ENCODE results near the gene TCN2.

Gene TCN2

GRCh38 chr22:30578481-30578880 lies 28.5 kb upstream of the TCN2 start:
- TF ChIP-seq ZC3H10 (CRISPR knock-in tag; IDR thresholded peaks at IDR 0.05) = no peak
- no peak for TF ChIP-seq ARNTL (CRISPR knock-in tag; IDR thresholded peaks at IDR 0.05; ENCODE audit: borderline replicate concordance, low read depth)
- TF ChIP-seq BACH2 (CRISPR knock-in tag; IDR thresholded peaks at IDR 0.05; ENCODE audit: borderline replicate concordance) = no peak
- TF ChIP-seq, protein P1, sequence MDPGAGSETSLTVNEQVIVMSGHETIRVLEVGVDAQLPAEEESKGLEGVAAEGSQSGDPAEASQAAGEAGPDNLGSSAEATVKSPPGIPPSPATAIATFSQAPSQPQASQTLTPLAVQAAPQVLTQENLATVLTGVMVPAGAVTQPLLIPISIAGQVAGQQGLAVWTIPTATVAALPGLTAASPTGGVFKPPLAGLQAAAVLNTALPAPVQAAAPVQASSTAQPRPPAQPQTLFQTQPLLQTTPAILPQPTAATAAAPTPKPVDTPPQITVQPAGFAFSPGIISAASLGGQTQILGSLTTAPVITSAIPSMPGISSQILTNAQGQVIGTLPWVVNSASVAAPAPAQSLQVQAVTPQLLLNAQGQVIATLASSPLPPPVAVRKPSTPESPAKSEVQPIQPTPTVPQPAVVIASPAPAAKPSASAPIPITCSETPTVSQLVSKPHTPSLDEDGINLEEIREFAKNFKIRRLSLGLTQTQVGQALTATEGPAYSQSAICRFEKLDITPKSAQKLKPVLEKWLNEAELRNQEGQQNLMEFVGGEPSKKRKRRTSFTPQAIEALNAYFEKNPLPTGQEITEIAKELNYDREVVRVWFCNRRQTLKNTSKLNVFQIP (CRISPR knock-in tag; IDR thresholded peaks at IDR 0.05; ENCODE audit: borderline replicate concordance, low read depth) = no peak
- TF ChIP-seq ESRRG (CRISPR knock-in tag; IDR thresholded peaks at IDR 0.05) = no peak
- TF ChIP-seq GLIS3 (CRISPR knock-in tag; IDR thresholded peaks at IDR 0.05) = no peak
- no peak for TF ChIP-seq SNAI2 (CRISPR knock-in tag; IDR thresholded peaks at IDR 0.05)
- no peak for TF ChIP-seq ISL1 (CRISPR knock-in tag; IDR thresholded peaks at IDR 0.05)
- no peak for TF ChIP-seq ZFP3 (CRISPR knock-in tag; IDR thresholded peaks at IDR 0.05)
- TF ChIP-seq, protein P2, sequence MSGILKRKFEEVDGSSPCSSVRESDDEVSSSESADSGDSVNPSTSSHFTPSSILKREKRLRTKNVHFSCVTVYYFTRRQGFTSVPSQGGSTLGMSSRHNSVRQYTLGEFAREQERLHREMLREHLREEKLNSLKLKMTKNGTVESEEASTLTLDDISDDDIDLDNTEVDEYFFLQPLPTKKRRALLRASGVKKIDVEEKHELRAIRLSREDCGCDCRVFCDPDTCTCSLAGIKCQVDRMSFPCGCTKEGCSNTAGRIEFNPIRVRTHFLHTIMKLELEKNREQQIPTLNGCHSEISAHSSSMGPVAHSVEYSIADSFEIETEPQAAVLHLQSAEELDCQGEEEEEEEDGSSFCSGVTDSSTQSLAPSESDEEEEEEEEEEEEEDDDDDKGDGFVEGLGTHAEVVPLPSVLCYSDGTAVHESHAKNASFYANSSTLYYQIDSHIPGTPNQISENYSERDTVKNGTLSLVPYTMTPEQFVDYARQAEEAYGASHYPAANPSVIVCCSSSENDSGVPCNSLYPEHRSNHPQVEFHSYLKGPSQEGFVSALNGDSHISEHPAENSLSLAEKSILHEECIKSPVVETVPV (CRISPR knock-in tag; IDR thresholded peaks at IDR 0.05) = no peak
- no peak for TF ChIP-seq ZFP30 (CRISPR knock-in tag; IDR thresholded peaks at IDR 0.05)
- TF ChIP-seq RARB (CRISPR knock-in tag; IDR thresholded peaks at IDR 0.05) = no peak
- no peak for TF ChIP-seq TOX (CRISPR knock-in tag; IDR thresholded peaks at IDR 0.05; ENCODE audit: borderline replicate concordance)
- no peak for TF ChIP-seq TCF4 (CRISPR knock-in tag; IDR thresholded peaks at IDR 0.05; ENCODE audit: borderline replicate concordance)
- TF ChIP-seq CREB5 (CRISPR knock-in tag; IDR thresholded peaks at IDR 0.05; ENCODE audit: low read depth) = no peak
- no peak for TF ChIP-seq PPARA (CRISPR knock-in tag; IDR thresholded peaks at IDR 0.05; ENCODE audit: borderline replicate concordance)
- ATAC-seq = no peak

- TF ChIP-seq ZNF70 (CRISPR knock-in tag; IDR thresholded peaks at IDR 0.05) (no peak), ZNF8 (CRISPR knock-in tag; IDR thresholded peaks at IDR 0.05) (no peak), PPARA (CRISPR knock-in tag; IDR thresholded peaks at IDR 0.05; ENCODE audit: borderline replicate concordance) (no peak), TOX (CRISPR knock-in tag; IDR thresholded peaks at IDR 0.05; ENCODE audit: borderline replicate concordance) (no peak), ZC3H10 (CRISPR knock-in tag; IDR thresholded peaks at IDR 0.05) (no peak), BACH2 (CRISPR knock-in tag; IDR thresholded peaks at IDR 0.05; ENCODE audit: borderline replicate concordance) (no peak), SNAI2 (CRISPR knock-in tag; IDR thresholded peaks at IDR 0.05) (no peak), ZFP3 (CRISPR knock-in tag; IDR thresholded peaks at IDR 0.05) (no peak), CREB5 (CRISPR knock-in tag; IDR thresholded peaks at IDR 0.05; ENCODE audit: low read depth) (no peak)
- TF ChIP-seq, protein P2 (CRISPR knock-in tag; IDR thresholded peaks at IDR 0.05) = no peak
- TF ChIP-seq, protein P1 (CRISPR knock-in tag; IDR thresholded peaks at IDR 0.05; ENCODE audit: borderline replicate concordance, low read depth) = no peak
- TF ChIP-seq, protein P3, sequence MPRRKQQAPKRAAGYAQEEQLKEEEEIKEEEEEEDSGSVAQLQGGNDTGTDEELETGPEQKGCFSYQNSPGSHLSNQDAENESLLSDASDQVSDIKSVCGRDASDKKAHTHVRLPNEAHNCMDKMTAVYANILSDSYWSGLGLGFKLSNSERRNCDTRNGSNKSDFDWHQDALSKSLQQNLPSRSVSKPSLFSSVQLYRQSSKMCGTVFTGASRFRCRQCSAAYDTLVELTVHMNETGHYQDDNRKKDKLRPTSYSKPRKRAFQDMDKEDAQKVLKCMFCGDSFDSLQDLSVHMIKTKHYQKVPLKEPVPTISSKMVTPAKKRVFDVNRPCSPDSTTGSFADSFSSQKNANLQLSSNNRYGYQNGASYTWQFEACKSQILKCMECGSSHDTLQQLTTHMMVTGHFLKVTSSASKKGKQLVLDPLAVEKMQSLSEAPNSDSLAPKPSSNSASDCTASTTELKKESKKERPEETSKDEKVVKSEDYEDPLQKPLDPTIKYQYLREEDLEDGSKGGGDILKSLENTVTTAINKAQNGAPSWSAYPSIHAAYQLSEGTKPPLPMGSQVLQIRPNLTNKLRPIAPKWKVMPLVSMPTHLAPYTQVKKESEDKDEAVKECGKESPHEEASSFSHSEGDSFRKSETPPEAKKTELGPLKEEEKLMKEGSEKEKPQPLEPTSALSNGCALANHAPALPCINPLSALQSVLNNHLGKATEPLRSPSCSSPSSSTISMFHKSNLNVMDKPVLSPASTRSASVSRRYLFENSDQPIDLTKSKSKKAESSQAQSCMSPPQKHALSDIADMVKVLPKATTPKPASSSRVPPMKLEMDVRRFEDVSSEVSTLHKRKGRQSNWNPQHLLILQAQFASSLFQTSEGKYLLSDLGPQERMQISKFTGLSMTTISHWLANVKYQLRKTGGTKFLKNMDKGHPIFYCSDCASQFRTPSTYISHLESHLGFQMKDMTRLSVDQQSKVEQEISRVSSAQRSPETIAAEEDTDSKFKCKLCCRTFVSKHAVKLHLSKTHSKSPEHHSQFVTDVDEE (CRISPR knock-in tag; IDR thresholded peaks at IDR 0.05) = no peak
- no peak for ATAC-seq
Observed at GRCh38 chr22:30580896-30581295, 26.1 kb upstream of the TCN2 start.
